GM12865 (cell line): ENCODE data around the gene BAK1.

Experiments used
- DNase-seq: peaks from one replicate; pipeline ENCODE4 v3.0.0; 2010; ENCODE audit warnings: low read depth
- H3K4me3 ChIP-seq: 2 replicates; pipeline ENCODE4 v1.5.1; 2011; ENCODE audit warnings: mild to moderate bottlenecking, low read depth, low read length, control low read depth
- CTCF ChIP-seq: IDR thresholded peaks from 2 replicates; pipeline ENCODE4 v1.5.1; 2011; ENCODE audit warnings: low read length, control low read depth, low read depth, inconsistent platforms; ENCODE audit not compliant: insufficient read depth; ENCODE audit errors: missing control alignments

The BAK1 gene

GRCh38 chr6:33586108-33586640, 6.1 kb upstream of the BAK1 start:
- H3K4me3 ChIP-seq = 0 out of 2 replicates have a peak overlapping the region, but pooled peaks have one; percentile 22
- DNase-seq = no peak
- no peak for TF ChIP-seq CTCF

DNA sequence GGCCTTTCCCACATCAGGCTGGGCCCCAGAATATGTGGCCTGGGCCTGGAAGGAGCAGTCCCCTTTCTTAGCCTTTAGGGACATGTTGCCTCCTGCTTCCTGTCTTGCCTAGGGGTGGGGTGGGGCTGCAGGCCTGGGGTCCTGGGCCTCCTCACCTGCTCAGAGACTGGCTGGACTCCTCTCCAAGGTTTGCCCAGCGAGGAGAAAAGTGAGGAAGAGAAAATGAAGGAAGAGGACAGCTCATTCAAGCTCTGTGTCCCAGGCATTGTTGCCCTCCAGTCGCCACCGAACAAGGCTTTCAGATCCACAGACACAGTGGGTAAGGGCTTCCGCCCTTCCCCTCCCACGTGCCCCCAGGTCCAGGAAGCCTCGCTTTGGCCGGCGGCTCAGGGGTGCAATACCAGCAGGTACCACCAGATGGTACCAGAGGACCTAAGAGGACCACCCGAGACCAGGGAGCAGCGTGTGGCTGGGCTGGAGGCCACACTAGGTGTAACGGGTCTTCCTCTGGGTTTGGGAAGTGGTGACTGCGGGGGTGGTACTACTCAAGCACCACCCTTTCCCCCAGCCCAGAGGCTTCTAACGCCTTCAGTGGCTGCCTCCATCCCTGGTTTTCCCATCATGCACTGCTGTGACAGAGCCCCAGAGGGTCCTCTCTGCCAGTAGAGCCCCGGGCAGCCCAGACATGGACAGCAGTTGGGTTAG, 5.5 kb upstream of the BAK1 start:
- TF ChIP-seq CTCF = peak; percentile 92
- peak overlapping the region; percentile 28 for H3K4me3 ChIP-seq

GRCh38 chr6:33584700-33585402, 4.8 kb upstream of the BAK1 start:
- DNase-seq = no peak
- peak overlapping the region; percentile 28 for H3K4me3 ChIP-seq
- no peak for TF ChIP-seq CTCF

More for the DNA sequence above, 5.5 kb upstream of the BAK1 start:
- peak; percentile 93 for DNase-seq

DNA sequence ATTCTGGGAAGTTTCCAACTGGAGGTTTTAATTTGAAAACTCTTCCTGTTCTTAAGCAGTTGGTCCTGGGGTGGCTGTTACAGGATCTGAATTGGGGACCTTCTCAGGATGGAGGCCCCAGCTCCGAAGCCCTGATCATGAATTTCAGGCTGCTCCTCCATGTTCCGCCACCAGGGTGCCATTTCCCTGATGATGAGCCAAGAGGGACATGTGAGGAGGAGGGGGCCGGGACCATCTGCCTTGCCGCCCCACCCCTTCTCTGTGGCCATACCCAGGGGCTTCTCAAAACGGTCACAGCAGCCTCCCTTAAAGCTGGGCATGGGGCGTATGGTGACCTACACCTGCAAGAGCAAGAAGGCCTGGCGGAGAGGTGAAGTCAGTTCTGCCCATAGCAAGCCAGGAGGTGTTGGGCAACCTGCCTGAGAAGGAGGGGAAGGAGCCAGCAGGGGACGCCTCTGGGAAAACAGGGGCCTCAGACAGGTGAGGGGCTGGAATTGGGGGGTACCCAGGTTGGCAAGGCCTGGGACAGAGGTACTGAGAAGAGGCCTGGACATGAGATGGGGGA, 3.6 kb upstream of the BAK1 start:
- peak; percentile 39 for TF ChIP-seq CTCF
- DNase-seq = no peak
- no peak overlapping the region for H3K4me3 ChIP-seq

- no peak for DNase-seq
- TF ChIP-seq CTCF = no peak
- H3K4me3 ChIP-seq = no peak overlapping the region
Measured at GRCh38 chr6:33581186-33581585, 1.1 kb upstream of the BAK1 start.

DNA sequence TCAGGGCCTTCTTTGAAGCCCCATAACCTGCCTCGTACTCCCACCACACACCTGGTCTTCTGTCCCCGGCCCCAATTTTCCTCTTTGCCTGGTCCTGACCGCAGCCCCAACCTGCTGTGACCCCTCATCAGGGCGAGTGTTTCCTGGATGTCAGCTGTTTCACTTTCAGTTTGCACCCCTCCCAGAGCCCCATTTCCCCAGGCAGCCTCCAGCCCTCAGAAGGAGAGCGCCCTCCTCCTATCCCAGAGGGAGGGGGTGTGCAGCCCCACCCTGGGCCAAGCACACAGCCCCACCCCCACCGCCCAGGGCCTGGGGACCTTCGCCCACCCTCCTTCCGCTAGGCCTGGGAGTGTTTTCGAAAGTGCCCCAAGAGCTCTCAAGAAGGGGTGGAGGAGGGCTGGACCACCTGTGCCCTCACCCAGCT, 1.5 kb downstream of the BAK1 start:
- peak overlapping the region; percentile 96 for H3K4me3 ChIP-seq
- peak; percentile 73 for DNase-seq
- no peak for TF ChIP-seq CTCF
